ENCODE data around the gene PLXDC2. TPM values are rescaled to one million over a fixed set of nuclear protein-coding genes. Genes with fewer than 3 reads are reported as not detected.

The PLXDC2 gene
- total and polyA plus RNA-seq, 2 donors (not counting 1 experiment from before 2014, with no cell fraction given) = 4.2 to 5.1 TPM

- H4K20me1 ChIP-seq (ENCODE audit: control insufficient read depth, extremely low read depth, insufficient read depth, low read length) = no peaks in the 10 kb centered on the region
- H3K36me3 ChIP-seq (ENCODE audit: control insufficient read depth, insufficient read depth, low read length) = no peaks in the 10 kb centered on the region
- no peaks in the 10 kb centered on the region for H3K9me3 ChIP-seq (ENCODE audit: control insufficient read depth, insufficient read depth, low read depth, low read length)
- H3K27me3 ChIP-seq (ENCODE audit: control insufficient read depth, insufficient read depth, low read length) = no peaks in the 10 kb centered on the region
- no peak overlapping the region for H3K9ac ChIP-seq (ENCODE audit: insufficient read depth, low read length)
- H2AFZ ChIP-seq (ENCODE audit: low read length) = no peak overlapping the region
- H3K4me1 ChIP-seq (ENCODE audit: control insufficient read depth, extremely low read depth, insufficient read depth, low read length) = peaks cover 4% of the 10 kb centered on the region
- H3K27ac ChIP-seq (ENCODE audit: insufficient read depth, low read length) = no peak overlapping the region
- no peak for TF ChIP-seq EZH2 (IDR thresholded peaks at IDR 0.05; ENCODE audit: low read length, missing control alignments)
- TF ChIP-seq CTCF (conservative IDR thresholded peaks at IDR 0.05 in 1 of 2, IDR thresholded peaks at IDR 0.05 in 1 of 2; ENCODE audit: low read depth in 1 of 2, low read length in 2 of 2) = peak in 1 of 2 donors; percentile 22
- H3K4me2 ChIP-seq (ENCODE audit: extremely low read depth, insufficient read depth, low read length) = no peak overlapping the region
- peak; percentile 69 to 81 for DNase-seq (ENCODE audit: low read depth in 2 of 2)
- H3K79me2 ChIP-seq (ENCODE audit: control insufficient read depth, insufficient read depth, low read length) = no peaks in the 10 kb centered on the region
- H3K4me3 ChIP-seq (replicated peaks in 1 of 4; ENCODE audit: control extremely low read depth in 1 of 4, insufficient read depth in 1 of 4, low read depth in 3 of 4, low read length in 4 of 4) = no peak overlapping the region
Observed at GRCh38 chr10:19930936-19931893, 115.0 kb downstream of the PLXDC2 start.

- no peak overlapping the region for H3K27ac ChIP-seq (ENCODE audit: insufficient read depth, low read length)
- no peak for TF ChIP-seq EZH2 (IDR thresholded peaks at IDR 0.05; ENCODE audit: low read length, missing control alignments)
- TF ChIP-seq CTCF (conservative IDR thresholded peaks at IDR 0.05 in 1 of 2, IDR thresholded peaks at IDR 0.05 in 1 of 2; ENCODE audit: low read depth in 1 of 2, low read length in 2 of 2) = no peak
- no peaks in the 10 kb centered on the region for H3K36me3 ChIP-seq (ENCODE audit: control insufficient read depth, insufficient read depth, low read length)
Observed at GRCh38 chr10:19931894-19932590, 115.8 kb downstream of the PLXDC2 start.

GRCh38 chr10:19932806-19933371 lies 116.7 kb downstream of the PLXDC2 start:
- Histone ChIP-seq H3K27ac (ENCODE audit: insufficient read depth, low read length) (no peak overlapping the region), H3K79me2 (ENCODE audit: control insufficient read depth, insufficient read depth, low read length) (no peaks in the 10 kb centered on the region), H3K4me2 (ENCODE audit: extremely low read depth, insufficient read depth, low read length) (no peak overlapping the region), H3K9ac (ENCODE audit: insufficient read depth, low read length) (no peak overlapping the region), H2AFZ (ENCODE audit: low read length) (no peak overlapping the region), H4K20me1 (ENCODE audit: control insufficient read depth, extremely low read depth, insufficient read depth, low read length) (no peaks in the 10 kb centered on the region), H3K4me1 (ENCODE audit: control insufficient read depth, extremely low read depth, insufficient read depth, low read length) (peaks cover 4% of the 10 kb centered on the region), H3K27me3 (ENCODE audit: control insufficient read depth, insufficient read depth, low read length) (no peaks in the 10 kb centered on the region), H3K36me3 (ENCODE audit: control insufficient read depth, insufficient read depth, low read length) (no peaks in the 10 kb centered on the region), H3K4me3 (replicated peaks in 1 of 4; ENCODE audit: control extremely low read depth in 1 of 4, insufficient read depth in 1 of 4, low read depth in 3 of 4, low read length in 4 of 4) (no peak overlapping the region), H3K9me3 (ENCODE audit: control insufficient read depth, insufficient read depth, low read depth, low read length) (no peaks in the 10 kb centered on the region)
- TF ChIP-seq CTCF (conservative IDR thresholded peaks at IDR 0.05 in 1 of 2, IDR thresholded peaks at IDR 0.05 in 1 of 2; ENCODE audit: low read depth in 1 of 2, low read length in 2 of 2) (no peak), EZH2 (IDR thresholded peaks at IDR 0.05; ENCODE audit: low read length, missing control alignments) (no peak)
- DNase-seq (ENCODE audit: low read depth in 2 of 2) = no peak

More at GRCh38 chr10:19931894-19932590, 115.8 kb downstream of the PLXDC2 start:
- Histone ChIP-seq H3K27me3 (ENCODE audit: control insufficient read depth, insufficient read depth, low read length) (no peaks in the 10 kb centered on the region), H2AFZ (ENCODE audit: low read length) (no peak overlapping the region), H3K79me2 (ENCODE audit: control insufficient read depth, insufficient read depth, low read length) (no peaks in the 10 kb centered on the region), H3K4me2 (ENCODE audit: extremely low read depth, insufficient read depth, low read length) (peak overlapping the region; percentile 45), H3K4me3 (replicated peaks in 1 of 4; ENCODE audit: control extremely low read depth in 1 of 4, insufficient read depth in 1 of 4, low read depth in 3 of 4, low read length in 4 of 4) (no peak overlapping the region), H3K9ac (ENCODE audit: insufficient read depth, low read length) (no peak overlapping the region), H3K9me3 (ENCODE audit: control insufficient read depth, insufficient read depth, low read depth, low read length) (no peaks in the 10 kb centered on the region), H3K4me1 (ENCODE audit: control insufficient read depth, extremely low read depth, insufficient read depth, low read length) (peaks cover 4% of the 10 kb centered on the region), H4K20me1 (ENCODE audit: control insufficient read depth, extremely low read depth, insufficient read depth, low read length) (no peaks in the 10 kb centered on the region)
- no peak for DNase-seq (ENCODE audit: low read depth in 2 of 2)
